Esophagus muscularis mucosa (tissue), 4 donors: Measurements from ENCODE around the gene STARD13. TPM values are rescaled to one million over a fixed set of nuclear protein-coding genes. Genes with fewer than 3 reads are reported as not detected.

ENCODE experiments used
- DNase-seq: peaks from one replicate; pipeline ENCODE4 v3.0.0-alpha.2; 2017; ENCODE audit errors: extremely low spot score
- H3K27ac ChIP-seq, 4 donors: fragments of 200-600 bp; sonication (generic); replicated peaks in 1 of 4; 1 replicate in 3 of 4; 2 replicates in 1 of 4; pipeline ENCODE4 v1.5.1; 2016 to 2019; ENCODE audit warnings: mild to moderate bottlenecking in 1 of 4
- H3K27me3 ChIP-seq, 4 donors: fragments of 200-600 bp; sonication (generic); one replicate each; pipeline versions ENCODE4 v1.5.1 to v1.6.0; 2016 to 2019
- H3K36me3 ChIP-seq, 4 donors: fragments of 200-600 bp; sonication (generic); one replicate each; pipeline ENCODE4 v1.5.1; 2016 to 2019
- H3K4me1 ChIP-seq, 4 donors: fragments of 200-600 bp; sonication (generic); one replicate each; pipeline ENCODE4 v1.5.1; 2016 to 2019
- H3K4me3 ChIP-seq, 4 donors: fragments of 200-600 bp; sonication (generic); 1 replicate in 2 of 4; 2 replicates in 2 of 4; pipeline ENCODE4 v1.5.1; 2016 to 2019; ENCODE audit warnings: mild to moderate bottlenecking in 4 of 4, moderate library complexity in 1 of 4
- H3K9me3 ChIP-seq, 4 donors: fragments of 200-600 bp; sonication (generic); 1 replicate in 3 of 4; 2 replicates in 1 of 4; pipeline ENCODE4 v1.5.1; 2016 to 2019
- CTCF ChIP-seq, 3 experiments: fragments of 200-600 bp in 2 of 3; fragments of 450-650 bp in 1 of 3; sonication (generic) in 2 of 3; IDR thresholded peaks; one replicate each; pipeline ENCODE4 v1.5.1; 2017 to 2019; ENCODE audit warnings: antibody characterized with exemption in 3 of 3, mild to moderate bottlenecking in 2 of 3, moderate library complexity in 1 of 3
- EP300 ChIP-seq: sonication (generic); formaldehyde crosslinking; IDR thresholded peaks from one replicate; pipeline ENCODE4 v1.6.1; 2017; ENCODE audit warnings: antibody characterized with exemption
- POLR2A ChIP-seq: fragments of 450-650 bp; IDR thresholded peaks from one replicate; pipeline ENCODE4 v1.6.1; 2017; ENCODE audit warnings: antibody characterized with exemption, moderate library complexity, mild to moderate bottlenecking, low read depth
- POLR2AphosphoS5 ChIP-seq, 2 donors: sonication (generic); formaldehyde crosslinking; IDR thresholded peaks; one replicate each; pipeline ENCODE4 v1.6.1; 2017; ENCODE audit warnings: antibody characterized with exemption in 2 of 2
- WGBS: methylation state at CpG from one replicate; pipeline ENCODE4 v1.1.5; 2018; 5-methylcytosine and 5-hydroxymethylcytosine counted together
- intact Hi-C: fragments of 100-400 bp; cut with DNase I; formaldehyde crosslinking; loops from one replicate; pipeline ENCODE4 v1.15.1; 2023
- total RNA-seq, 4 donors: library from RNA; depleted of rRNA; stranded (reverse); fragments of >200 nt; gene quantifications; one replicate each; pipeline versions ENCODE4 v1.1.0 to v1.2.1, GENCODE V29; 2016

STARD13 gene
- total RNA-seq, 4 donors from 2014 or later = 44.9 to 59.2 (median 56.2) TPM

GRCh38 chr13:33089311-33089710, 196.2 kb downstream of the STARD13 start:
- Histone ChIP-seq H3K27me3 (no peaks in the 10 kb centered on the region), H3K4me3 (no peak overlapping the region), H3K27ac (no peak overlapping the region), H3K4me1 (peaks cover 5 to 34% (median 21%) of the 10 kb centered on the region in 4 donors), H3K36me3 (no peaks in the 10 kb centered on the region), H3K9me3 (no peaks in the 10 kb centered on the region)
- intact Hi-C loops = no loop called here
- no peak for TF ChIP-seq POLR2AphosphoS5 (IDR thresholded peaks at IDR 0.05)
- no peak for TF ChIP-seq POLR2A
- TF ChIP-seq CTCF (IDR thresholded peaks at IDR 0.05) = no peak
- TF ChIP-seq EP300 = no peak
- 100% methylated on average over 3 of the region's 3 CpGs for WGBS
- DNase-seq = no peak

GRCh38 chr13:33087790-33088189, 197.8 kb downstream of the STARD13 start:
- H3K4me1 ChIP-seq = peaks cover 2 to 34% (median 20%) of the 10 kb centered on the region in 4 donors
- DNase-seq = no peak
- intact Hi-C loops = no loop called here
- H3K36me3 ChIP-seq = no peaks in the 10 kb centered on the region
- TF ChIP-seq EP300 (no peak), POLR2AphosphoS5 (IDR thresholded peaks at IDR 0.05) (no peak), CTCF (IDR thresholded peaks at IDR 0.05) (no peak), POLR2A (no peak)
- 28% methylated on average over 3 of the region's 3 CpGs for WGBS
- no peak overlapping the region for H3K4me3 ChIP-seq
- no peaks in the 10 kb centered on the region for H3K27me3 ChIP-seq
- H3K9me3 ChIP-seq = no peaks in the 10 kb centered on the region
- no peak overlapping the region for H3K27ac ChIP-seq

GRCh38 chr13:33087091-33087490, 198.5 kb downstream of the STARD13 start:
- H3K27ac ChIP-seq = no peak overlapping the region
- DNase-seq = no peak
- 92% methylated on average over 9 of the region's 9 CpGs for WGBS
- H3K36me3 ChIP-seq = no peaks in the 10 kb centered on the region
- TF ChIP-seq EP300 (no peak), POLR2AphosphoS5 (IDR thresholded peaks at IDR 0.05) (no peak), CTCF (IDR thresholded peaks at IDR 0.05) (no peak), POLR2A (no peak)
- no peaks in the 10 kb centered on the region for H3K27me3 ChIP-seq
- no peak overlapping the region for H3K4me3 ChIP-seq
- intact Hi-C loops = no loop called here
- H3K9me3 ChIP-seq = no peaks in the 10 kb centered on the region
- peaks cover 0 to 34% (median 19%) of the 10 kb centered on the region in 4 donors for H3K4me1 ChIP-seq

GRCh38 chr13:33083054-33083453, 202.5 kb downstream of the STARD13 start:
- DNase-seq = no peak
- Histone ChIP-seq H3K36me3 (no peaks in the 10 kb centered on the region), H3K9me3 (no peaks in the 10 kb centered on the region), H3K27me3 (no peaks in the 10 kb centered on the region), H3K27ac (no peak overlapping the region), H3K4me1 (peaks cover 0 to 25% (median 15%) of the 10 kb centered on the region in 4 donors), H3K4me3 (no peak overlapping the region)
- WGBS = 91% methylated on average over 1 of the region's 1 CpG
- TF ChIP-seq EP300 = no peak
- no peak for TF ChIP-seq CTCF (IDR thresholded peaks at IDR 0.05)
- no peak for TF ChIP-seq POLR2AphosphoS5 (IDR thresholded peaks at IDR 0.05)
- no peak for TF ChIP-seq POLR2A
- intact Hi-C loops = no loop called here

- Histone ChIP-seq H3K27ac (no peak overlapping the region), H3K4me3 (no peak overlapping the region), H3K9me3 (no peaks in the 10 kb centered on the region), H3K27me3 (no peaks in the 10 kb centered on the region), H3K4me1 (peaks cover 0 to 23% (median 14%) of the 10 kb centered on the region in 4 donors), H3K36me3 (no peaks in the 10 kb centered on the region)
- no peak for TF ChIP-seq POLR2A
- no peak for TF ChIP-seq CTCF (IDR thresholded peaks at IDR 0.05)
- TF ChIP-seq POLR2AphosphoS5 (IDR thresholded peaks at IDR 0.05) = no peak
- no peak for TF ChIP-seq EP300
- intact Hi-C loops = no loop called here
- no peak for DNase-seq
- WGBS = 50% methylated on average over 1 of the region's 1 CpG
These were observed 203.9 kb downstream of the STARD13 start for GRCh38 chr13:33081666-33082065.
